Ishikawa (cell line): ENCODE measurements around the gene CDH13.

Experiments
- REST ChIP-seq: IDR thresholded peaks from 2 replicates; pipeline ENCODE4 v1.6.1; 2012; ENCODE audit warnings: low read depth, mild to moderate bottlenecking
- TCF12 ChIP-seq: IDR thresholded peaks from 2 replicates; pipeline ENCODE4 v1.6.1; 2012; ENCODE audit warnings: low read depth
- YY1 ChIP-seq: IDR thresholded peaks from 2 replicates; pipeline ENCODE4 v1.6.1; 2012; ENCODE audit warnings: low read depth

- TF ChIP-seq YY1 = no peak
- TF ChIP-seq TCF12 = peak; percentile 47; the same call in 1 of the 2 replicates
- TF ChIP-seq REST = no peak
These were observed 1187.3 kb downstream of the CDH13 start for GRCh38 chr16:83813823-83814658.
